ENCODE measurements around the gene CD63.

CD63 gene

DNA sequence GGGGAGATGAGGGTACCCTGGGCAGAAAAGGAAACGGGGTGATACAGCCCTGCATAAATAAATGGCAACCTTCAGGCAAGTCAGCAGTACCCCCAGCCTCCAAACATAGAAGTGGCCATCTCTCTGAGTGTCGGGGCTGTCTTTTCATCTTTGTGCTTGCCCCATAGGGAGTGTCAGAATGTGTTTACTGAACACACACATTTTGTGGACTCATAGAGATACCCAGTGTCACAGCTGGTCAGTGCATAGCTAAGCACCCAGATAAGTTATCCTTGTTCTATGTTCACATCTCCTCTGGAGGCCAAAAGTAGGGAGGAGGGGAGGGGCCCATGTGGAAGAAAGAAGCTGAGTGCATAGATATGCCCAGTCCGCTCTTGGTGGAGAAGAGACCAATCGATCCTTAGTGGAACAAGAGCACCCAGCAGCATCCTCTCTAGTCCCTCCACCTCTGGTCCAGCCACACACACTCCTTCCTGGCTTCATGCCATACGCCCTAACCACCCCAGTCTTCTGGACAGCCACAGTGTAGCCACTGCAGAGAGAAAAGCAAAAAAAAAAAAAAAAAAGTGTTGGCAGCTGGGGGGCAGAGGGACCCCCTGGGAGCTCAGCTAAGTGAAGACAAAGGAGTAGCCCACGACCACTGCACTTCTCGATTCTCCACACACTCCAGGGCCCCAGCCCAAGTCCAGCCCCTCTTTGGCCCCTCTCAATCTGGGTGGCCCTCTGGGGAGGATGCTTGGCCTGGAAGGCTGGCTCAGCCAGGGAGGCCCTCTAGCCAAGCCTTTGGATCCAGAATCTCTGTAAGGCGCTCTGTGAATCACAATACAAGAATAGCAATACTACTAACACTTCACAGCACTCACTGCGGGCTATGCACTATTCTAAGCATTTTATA, 23.7 kb downstream of the CD63 start:
- DNase-seq (ENCODE audit: low read depth in 1 of 2, low spot score in 1 of 2): no peak
- TF ChIP-seq JUND (IDR thresholded peaks at IDR 0.05; ENCODE audit: low read depth): no peak
- in situ Hi-C loops (cut with HindIII; ENCODE audit: low pct_unique_long_range_greater_than_20kb, low sequenced_read_pairs): no loop called here

DNA sequence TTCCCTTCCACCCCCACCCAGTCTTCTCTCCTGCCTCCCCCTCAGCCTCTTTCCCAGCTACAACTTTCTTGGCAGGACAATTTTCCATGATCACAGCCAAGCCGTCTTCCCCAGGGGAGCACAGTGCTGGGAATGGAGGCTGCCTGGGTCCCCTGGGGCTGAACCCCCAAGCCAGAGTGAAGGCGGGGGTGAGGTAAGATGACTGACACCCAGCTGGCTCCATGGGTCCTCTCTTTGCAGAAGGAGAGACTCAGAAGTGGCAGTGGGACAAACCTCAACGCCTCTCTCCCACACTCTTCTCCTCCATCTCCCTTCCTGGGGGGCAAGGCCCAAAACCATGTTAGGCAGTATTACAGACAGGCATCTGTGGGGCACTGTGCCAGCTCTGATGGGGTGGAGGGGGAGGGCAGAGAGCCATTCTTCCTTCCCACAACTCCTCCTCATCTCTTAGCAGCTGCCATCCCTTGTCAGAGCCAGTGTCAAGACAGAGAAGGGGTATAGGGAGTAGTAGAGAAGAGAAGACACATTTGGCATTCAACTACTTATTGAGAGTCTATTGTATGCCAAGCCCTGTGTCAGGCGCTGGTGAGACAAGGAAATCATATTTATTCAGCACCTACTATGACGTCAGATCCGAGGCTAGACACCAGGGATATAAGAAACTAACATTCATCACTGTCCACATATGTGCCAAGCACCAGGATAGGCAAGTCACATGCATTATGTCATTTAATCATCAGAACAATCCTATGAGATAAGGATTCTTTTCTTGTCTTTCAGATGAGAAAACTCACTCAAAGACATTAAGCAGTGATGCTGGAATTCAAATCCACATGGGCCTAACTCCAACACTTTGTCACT, 24.7 kb downstream of the CD63 start:
- DNase-seq (ENCODE audit: low read depth in 1 of 2, low spot score in 1 of 2): no peak

DNA sequence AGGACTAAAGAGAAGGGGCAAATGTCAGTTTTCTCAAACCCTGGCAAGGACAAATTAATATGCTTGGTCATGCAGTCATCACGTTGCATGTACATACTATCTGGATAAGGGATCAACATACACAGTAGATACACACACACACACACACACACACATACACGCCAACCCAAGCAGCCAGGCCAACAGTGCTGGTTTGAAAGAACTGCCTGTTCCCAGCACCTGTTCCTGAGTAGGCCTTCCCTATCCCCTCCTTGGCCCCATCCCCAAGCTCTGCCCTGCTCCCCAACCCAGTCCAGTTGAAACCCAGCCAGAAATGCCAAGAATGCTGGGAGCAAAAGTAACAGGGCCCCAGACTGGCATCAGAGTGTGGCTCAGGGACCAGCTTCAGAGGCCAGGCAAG, 25.5 kb downstream of the CD63 start:
- DNase-seq (ENCODE audit: low read depth in 1 of 2, low spot score in 1 of 2): no peak
- in situ Hi-C loops (cut with HindIII; ENCODE audit: low pct_unique_long_range_greater_than_20kb, low sequenced_read_pairs): no loop called here
- TF ChIP-seq JUND (IDR thresholded peaks at IDR 0.05; ENCODE audit: low read depth): no peak

More for the DNA sequence above, 24.7 kb downstream of the CD63 start:
- TF ChIP-seq JUND (IDR thresholded peaks at IDR 0.05; ENCODE audit: low read depth): no peak
- in situ Hi-C loops (cut with HindIII; ENCODE audit: low pct_unique_long_range_greater_than_20kb, low sequenced_read_pairs): no loop called here

- no peak for TF ChIP-seq JUND (IDR thresholded peaks at IDR 0.05; ENCODE audit: low read depth)
- DNase-seq (ENCODE audit: low read depth in 1 of 2, low spot score in 1 of 2): no peak
- in situ Hi-C loops (cut with HindIII; ENCODE audit: low pct_unique_long_range_greater_than_20kb, low sequenced_read_pairs): no loop called here
These were observed 25.9 kb downstream of the CD63 start for GRCh38 chr12:55702861-55703260.

DNA sequence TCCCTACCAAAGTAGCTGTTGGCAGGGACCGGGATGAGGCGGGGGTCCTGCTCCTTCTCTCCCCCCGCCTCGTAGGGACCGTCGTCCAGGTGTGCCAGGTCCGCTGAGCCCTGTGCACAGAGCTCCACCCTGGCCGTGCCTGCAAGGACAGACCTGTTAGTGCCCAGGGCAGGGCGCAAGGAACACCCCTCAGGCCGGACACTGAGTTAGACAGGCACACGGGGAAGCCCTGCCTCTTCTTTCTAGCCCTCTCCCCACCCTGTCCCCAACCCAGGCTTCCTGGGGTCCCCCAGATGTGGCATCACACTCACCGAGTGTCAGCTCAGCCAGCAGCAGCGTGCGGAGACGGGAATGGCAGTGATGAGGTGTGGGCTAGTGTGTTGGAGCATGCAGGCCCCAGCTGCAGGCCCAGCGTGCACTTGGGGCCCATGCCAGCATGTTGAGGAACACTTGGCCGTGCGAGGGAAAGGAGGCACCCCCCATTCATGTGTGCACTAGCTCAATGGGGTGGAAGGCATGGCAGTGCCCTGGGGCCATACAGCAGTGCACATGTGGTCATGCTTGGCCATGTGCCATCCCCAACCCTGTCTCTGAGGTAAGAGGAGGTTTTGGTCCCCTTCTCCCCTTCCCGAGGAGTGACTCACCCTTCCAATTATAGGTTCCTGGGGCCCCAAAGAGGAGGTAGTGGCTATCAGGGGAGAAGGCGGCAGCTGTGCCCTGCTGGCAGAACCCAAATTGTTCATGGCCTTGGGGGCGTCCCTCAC, 28.4 kb downstream of the CD63 start:
- in situ Hi-C loops (cut with HindIII; ENCODE audit: low pct_unique_long_range_greater_than_20kb, low sequenced_read_pairs): no loop called here
- DNase-seq (ENCODE audit: low read depth in 1 of 2, low spot score in 1 of 2): no peak
- no peak for TF ChIP-seq JUND (IDR thresholded peaks at IDR 0.05; ENCODE audit: low read depth)

DNA sequence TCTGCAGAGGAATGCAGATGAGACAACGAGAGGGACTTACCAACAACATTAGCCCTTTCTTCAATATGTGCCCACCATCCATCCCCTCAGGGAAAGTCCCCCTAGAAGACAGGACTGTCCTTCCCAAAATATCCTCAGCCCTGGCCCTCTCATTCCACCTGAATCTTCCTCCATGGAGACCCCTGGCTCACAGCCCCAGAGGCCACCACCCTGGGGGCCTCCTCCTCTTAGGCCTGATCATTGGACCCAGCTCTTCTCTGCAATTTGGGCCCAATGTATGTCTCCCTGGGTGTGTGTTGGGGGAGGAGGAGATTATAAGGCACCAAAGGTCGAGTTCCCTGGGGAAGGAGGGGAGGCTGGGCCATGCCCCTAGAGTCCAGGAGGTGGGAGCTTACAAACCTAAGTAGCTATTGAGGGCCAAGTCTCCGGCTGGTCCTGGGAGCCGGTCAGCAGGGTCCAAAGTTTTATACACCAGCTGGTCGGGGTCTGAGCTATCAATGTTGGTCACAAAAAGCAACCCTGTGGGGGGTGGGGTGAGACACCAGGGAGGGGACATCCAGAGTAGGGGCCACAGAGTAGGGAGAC, 29.2 kb downstream of the CD63 start:
- TF ChIP-seq JUND (IDR thresholded peaks at IDR 0.05; ENCODE audit: low read depth): no peak
- in situ Hi-C loops (cut with HindIII; ENCODE audit: low pct_unique_long_range_greater_than_20kb, low sequenced_read_pairs): no loop called here
- no peak for DNase-seq (ENCODE audit: low read depth in 1 of 2, low spot score in 1 of 2)

GRCh38 chr12:55698965-55699364, 29.8 kb downstream of the CD63 start:
- in situ Hi-C loops (cut with HindIII; ENCODE audit: low pct_unique_long_range_greater_than_20kb, low sequenced_read_pairs): no loop called here
- no peak for DNase-seq (ENCODE audit: low read depth in 1 of 2, low spot score in 1 of 2)
- TF ChIP-seq JUND (IDR thresholded peaks at IDR 0.05; ENCODE audit: low read depth): no peak

DNA sequence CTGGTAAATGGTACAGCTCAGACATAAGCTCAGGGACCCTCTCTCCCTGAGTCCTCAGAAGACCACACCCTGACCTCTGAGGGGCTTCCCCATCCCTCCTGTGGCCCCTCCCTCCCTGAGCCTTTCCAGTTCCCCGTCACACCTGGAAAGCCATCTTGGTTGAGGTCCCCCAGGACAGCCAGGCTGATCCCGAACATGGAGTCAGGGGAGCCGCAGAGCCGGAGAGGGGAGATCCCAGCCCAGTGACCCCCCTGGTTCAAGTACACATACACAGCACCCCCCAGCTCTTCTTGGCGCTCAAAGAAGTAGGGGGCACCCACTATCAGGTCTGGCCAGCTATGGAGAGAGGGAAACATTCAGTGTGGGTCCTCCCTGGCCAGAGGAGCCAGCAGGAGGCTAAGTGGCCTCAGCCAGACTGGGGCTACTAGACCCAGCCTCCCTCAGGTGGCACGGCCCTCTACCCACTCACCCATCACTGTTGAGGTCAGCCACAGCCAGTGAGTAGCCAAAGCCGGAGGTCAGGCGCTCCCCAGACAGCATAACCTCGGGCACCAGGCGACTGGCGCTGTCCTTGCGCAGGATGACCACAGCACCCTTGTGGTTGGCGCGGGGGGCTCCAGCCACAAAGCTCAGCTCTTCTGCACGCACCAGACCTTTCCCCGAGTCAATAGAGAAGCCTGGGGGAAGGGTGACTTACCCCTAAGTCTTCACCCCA, 30.4 kb downstream of the CD63 start:
- TF ChIP-seq JUND (IDR thresholded peaks at IDR 0.05; ENCODE audit: low read depth): no peak
- in situ Hi-C loops (cut with HindIII; ENCODE audit: low pct_unique_long_range_greater_than_20kb, low sequenced_read_pairs): no loop called here
- DNase-seq (ENCODE audit: low read depth in 1 of 2, low spot score in 1 of 2): no peak

DNA sequence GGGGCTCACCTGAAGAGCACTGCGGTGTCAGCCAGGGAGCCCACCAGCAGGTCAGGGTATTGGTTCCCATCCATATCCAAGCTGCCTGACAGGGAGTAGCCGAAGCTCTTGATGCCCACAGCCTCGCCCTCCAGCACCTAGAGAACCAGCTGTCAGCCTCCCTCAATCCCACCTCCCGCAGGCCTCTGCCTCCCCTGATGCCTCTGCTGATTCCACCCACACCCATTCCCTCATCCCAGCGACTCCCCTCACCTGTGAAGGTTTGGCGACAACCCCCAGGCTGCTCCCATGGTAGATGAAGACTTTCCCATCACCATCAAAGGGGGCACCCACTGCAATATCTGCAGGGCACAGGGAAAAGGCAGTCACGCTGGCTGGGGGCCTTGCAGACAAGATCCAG, 31.1 kb downstream of the CD63 start:
- no peak for DNase-seq (ENCODE audit: low read depth in 1 of 2, low spot score in 1 of 2)
- in situ Hi-C loops (cut with HindIII; ENCODE audit: low pct_unique_long_range_greater_than_20kb, low sequenced_read_pairs): no loop called here
- TF ChIP-seq JUND (IDR thresholded peaks at IDR 0.05; ENCODE audit: low read depth): no peak

GRCh38 chr12:55696796-55697462, 31.9 kb downstream of the CD63 start:
- no peak for DNase-seq (ENCODE audit: low read depth in 1 of 2, low spot score in 1 of 2)
- TF ChIP-seq JUND (IDR thresholded peaks at IDR 0.05; ENCODE audit: low read depth): no peak
- in situ Hi-C loops (cut with HindIII; ENCODE audit: low pct_unique_long_range_greater_than_20kb, low sequenced_read_pairs): no loop called here

GRCh38 chr12:55696141-55696540, 32.7 kb downstream of the CD63 start:
- no peak for DNase-seq (ENCODE audit: low read depth in 1 of 2, low spot score in 1 of 2)
- no peak for TF ChIP-seq JUND (IDR thresholded peaks at IDR 0.05; ENCODE audit: low read depth)
- in situ Hi-C loops (cut with HindIII; ENCODE audit: low pct_unique_long_range_greater_than_20kb, low sequenced_read_pairs): no loop called here

Data from T47D (cell line).